ENCODE data around the gene ARRDC3.

DNA sequence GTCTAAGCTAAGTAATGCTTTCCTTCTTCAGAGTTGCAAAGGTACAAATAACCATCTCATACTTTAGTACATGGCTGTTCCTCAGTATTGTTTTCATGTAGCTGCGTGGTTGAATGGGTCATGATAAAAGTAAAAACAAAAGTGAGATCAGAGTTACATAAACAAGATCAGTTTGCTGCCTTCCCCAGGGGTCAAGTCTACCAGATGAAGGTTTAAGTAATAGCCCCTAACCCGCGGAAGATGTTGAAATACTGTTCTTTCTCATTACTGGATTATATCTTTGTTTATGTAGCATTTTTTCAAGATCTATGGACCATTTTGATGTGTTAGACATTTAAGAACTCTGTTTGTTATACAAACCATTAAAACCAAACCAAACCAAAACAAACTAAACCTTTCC is 34.1 kb upstream of the ARRDC3 start:
- TF ChIP-seq, protein P1, sequence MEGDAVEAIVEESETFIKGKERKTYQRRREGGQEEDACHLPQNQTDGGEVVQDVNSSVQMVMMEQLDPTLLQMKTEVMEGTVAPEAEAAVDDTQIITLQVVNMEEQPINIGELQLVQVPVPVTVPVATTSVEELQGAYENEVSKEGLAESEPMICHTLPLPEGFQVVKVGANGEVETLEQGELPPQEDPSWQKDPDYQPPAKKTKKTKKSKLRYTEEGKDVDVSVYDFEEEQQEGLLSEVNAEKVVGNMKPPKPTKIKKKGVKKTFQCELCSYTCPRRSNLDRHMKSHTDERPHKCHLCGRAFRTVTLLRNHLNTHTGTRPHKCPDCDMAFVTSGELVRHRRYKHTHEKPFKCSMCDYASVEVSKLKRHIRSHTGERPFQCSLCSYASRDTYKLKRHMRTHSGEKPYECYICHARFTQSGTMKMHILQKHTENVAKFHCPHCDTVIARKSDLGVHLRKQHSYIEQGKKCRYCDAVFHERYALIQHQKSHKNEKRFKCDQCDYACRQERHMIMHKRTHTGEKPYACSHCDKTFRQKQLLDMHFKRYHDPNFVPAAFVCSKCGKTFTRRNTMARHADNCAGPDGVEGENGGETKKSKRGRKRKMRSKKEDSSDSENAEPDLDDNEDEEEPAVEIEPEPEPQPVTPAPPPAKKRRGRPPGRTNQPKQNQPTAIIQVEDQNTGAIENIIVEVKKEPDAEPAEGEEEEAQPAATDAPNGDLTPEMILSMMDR (IDR thresholded peaks at IDR 0.05; ENCODE audit: poor library complexity), result no peak
- TF ChIP-seq EZH2 (IDR thresholded peaks at IDR 0.05; ENCODE audit: borderline replicate concordance), result no peak
